ENCODE results near the gene EIF4E2.

- TF ChIP-seq, protein P1, sequence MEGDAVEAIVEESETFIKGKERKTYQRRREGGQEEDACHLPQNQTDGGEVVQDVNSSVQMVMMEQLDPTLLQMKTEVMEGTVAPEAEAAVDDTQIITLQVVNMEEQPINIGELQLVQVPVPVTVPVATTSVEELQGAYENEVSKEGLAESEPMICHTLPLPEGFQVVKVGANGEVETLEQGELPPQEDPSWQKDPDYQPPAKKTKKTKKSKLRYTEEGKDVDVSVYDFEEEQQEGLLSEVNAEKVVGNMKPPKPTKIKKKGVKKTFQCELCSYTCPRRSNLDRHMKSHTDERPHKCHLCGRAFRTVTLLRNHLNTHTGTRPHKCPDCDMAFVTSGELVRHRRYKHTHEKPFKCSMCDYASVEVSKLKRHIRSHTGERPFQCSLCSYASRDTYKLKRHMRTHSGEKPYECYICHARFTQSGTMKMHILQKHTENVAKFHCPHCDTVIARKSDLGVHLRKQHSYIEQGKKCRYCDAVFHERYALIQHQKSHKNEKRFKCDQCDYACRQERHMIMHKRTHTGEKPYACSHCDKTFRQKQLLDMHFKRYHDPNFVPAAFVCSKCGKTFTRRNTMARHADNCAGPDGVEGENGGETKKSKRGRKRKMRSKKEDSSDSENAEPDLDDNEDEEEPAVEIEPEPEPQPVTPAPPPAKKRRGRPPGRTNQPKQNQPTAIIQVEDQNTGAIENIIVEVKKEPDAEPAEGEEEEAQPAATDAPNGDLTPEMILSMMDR (IDR thresholded peaks at IDR 0.05; ENCODE audit: borderline replicate concordance, extremely low read depth, low read length, poor library complexity, severe bottlenecking): no peak
- no peak for TF ChIP-seq EZH2 (IDR thresholded peaks at IDR 0.05; ENCODE audit: borderline replicate concordance, low read depth, low read length, severe bottlenecking)
These were observed 14.5 kb upstream of the EIF4E2 start for GRCh38 chr2:232535761-232536530.
